SK-N-SH (cell line): ENCODE data around the gene FCRLB. TPM values are rescaled to one million over a fixed set of nuclear protein-coding genes. Genes with fewer than 3 reads are reported as not detected.

ENCODE experiments used
- CTCF ChIA-PET: fragments of 300-600, 350-600 bp; formaldehyde crosslinking; extraction: SDS; loops from one replicate; lab custom pipeline; 2021; lab: Yijun Ruan, JAX
- POLR2A ChIA-PET: fragments of 350-600 bp; sonication (Branson Sonifier 250); formaldehyde crosslinking; extraction: SDS; loops from one replicate; lab custom pipeline; 2020; ENCODE audit warnings: antibody characterized with exemption, inconsistent platforms; lab: Yijun Ruan, JAX
- DNase-seq: peaks from one replicate; pipeline ENCODE4 v3.0.0; 2012
- H2AFZ ChIP-seq: fragments of 200-600 bp; sonication (generic); 2 replicates; pipeline ENCODE4 v1.8.1; 2016; ENCODE audit warnings: antibody characterized with exemption, mild to moderate bottlenecking, low read depth
- H3F3A ChIP-seq: fragments of 200-600 bp; sonication (generic); replicated peaks from 2 replicates; pipeline ENCODE3; 2016; ENCODE audit warnings: antibody characterized with exemption, mild to moderate bottlenecking; ENCODE audit not compliant: insufficient read depth
- H3K27ac ChIP-seq, 2 experiments: fragments of 200-500 bp in 1 of 2; fragments of 200-600 bp in 1 of 2; sonication (Bioruptor generic) in 1 of 2; sonication (generic), shearing (Covaris generic) in 1 of 2; 2 replicates each; pipeline versions ENCODE4 v1.5.1 to v1.6.1; 2014 to 2016; ENCODE audit warnings: low read depth in 2 of 2, inconsistent platforms in 1 of 2, low read length in 1 of 2, mild to moderate bottlenecking in 1 of 2, mixed read lengths in 1 of 2
- H3K27me3 ChIP-seq: fragments of 200-600 bp; sonication (generic), shearing (Covaris generic); 2 replicates; pipeline ENCODE4 v1.6.1; 2016; ENCODE audit warnings: mixed run types; ENCODE audit not compliant: insufficient read depth
- H3K36me3 ChIP-seq, 2 experiments: fragments of 200-500 bp in 1 of 2; fragments of 200-600 bp in 1 of 2; sonication (Bioruptor generic) in 1 of 2; sonication (generic) in 1 of 2; replicated peaks in 1 of 2; 2 replicates each; pipeline versions ENCODE3 to v1.5.1; 2014 to 2016; ENCODE audit warnings: low read length in 1 of 2, mild to moderate bottlenecking in 1 of 2; ENCODE audit not compliant: insufficient read depth in 2 of 2, control insufficient read depth in 1 of 2
- H3K4me1 ChIP-seq, 2 experiments: fragments of 200-500 bp in 1 of 2; fragments of 200-600 bp in 1 of 2; sonication (Bioruptor generic) in 1 of 2; sonication (generic), shearing (Covaris generic) in 1 of 2; 2 replicates each; pipeline versions ENCODE4 v1.5.1 to v1.6.1; 2014 to 2016; ENCODE audit warnings: low read depth in 1 of 2, low read length in 1 of 2, mixed run types in 1 of 2; ENCODE audit not compliant: insufficient read depth in 2 of 2, control insufficient read depth in 1 of 2
- H3K4me2 ChIP-seq: fragments of 200-600 bp; sonication (generic), shearing (Covaris generic); 2 replicates; pipeline ENCODE4 v1.6.1; 2017; ENCODE audit warnings: mixed run types
- H3K4me3 ChIP-seq, 2 experiments: fragments of 200-500 bp in 1 of 2; fragments of 200-600 bp in 1 of 2; sonication (Bioruptor generic) in 1 of 2; sonication (generic), shearing (Covaris generic) in 1 of 2; 2 replicates each; pipeline versions ENCODE4 v1.5.1 to v1.8.1; 2014 to 2016; ENCODE audit warnings: low read depth in 2 of 2, inconsistent platforms in 1 of 2, low read length in 1 of 2, mild to moderate bottlenecking in 1 of 2, mixed read lengths in 1 of 2, moderate library complexity in 1 of 2
- H3K79me2 ChIP-seq: fragments of 200-600 bp; sonication (generic); 2 replicates; pipeline ENCODE4 v1.8.1; 2017; ENCODE audit warnings: mild to moderate bottlenecking; ENCODE audit not compliant: insufficient read depth
- H3K9ac ChIP-seq: fragments of 200-600 bp; sonication (generic); 2 replicates; pipeline ENCODE4 v1.6.1; 2017; ENCODE audit warnings: mixed run types
- H3K9me2 ChIP-seq: fragments of 200-600 bp; sonication (generic); 2 replicates; pipeline ENCODE4 v1.6.1; 2017; ENCODE audit warnings: mixed run types
- H3K9me3 ChIP-seq: fragments of 200-600 bp; sonication (generic); 2 replicates; pipeline ENCODE4 v1.6.1; 2017; ENCODE audit warnings: mixed run types, mild to moderate bottlenecking, moderate library complexity
- H4K20me1 ChIP-seq: fragments of 200-600 bp; sonication (generic); 2 replicates; pipeline ENCODE4 v1.6.1; 2017; ENCODE audit warnings: mild to moderate bottlenecking, mixed run types; ENCODE audit not compliant: insufficient read depth
- FOSL2 ChIP-seq: IDR thresholded peaks from 2 replicates; pipeline ENCODE4 v1.4.0; 2012; ENCODE audit warnings: low read depth, mild to moderate bottlenecking, moderate library complexity, borderline replicate concordance
- FOXJ3 ChIP-seq: sonication (generic); formaldehyde crosslinking; IDR thresholded peaks from 2 replicates; pipeline ENCODE4 v1.5.1; 2020; ENCODE audit warnings: mild to moderate bottlenecking, missing genetic modification reagents
- FOXM1 ChIP-seq: IDR thresholded peaks from 2 replicates; pipeline ENCODE4 v1.4.0; 2012; ENCODE audit warnings: low read depth, mild to moderate bottlenecking
- GATA2 ChIP-seq: sonication (generic); formaldehyde crosslinking; IDR thresholded peaks from 2 replicates; pipeline ENCODE4 v1.5.0; 2020; ENCODE audit warnings: mild to moderate bottlenecking, missing genetic modification reagents
- JUND ChIP-seq: IDR thresholded peaks from 2 replicates; pipeline ENCODE4 v1.4.0; 2012
- NFIC ChIP-seq: IDR thresholded peaks from 2 replicates; pipeline ENCODE4 v1.4.0; 2012; ENCODE audit warnings: borderline replicate concordance
- POLR2AphosphoS5 ChIP-seq: IDR thresholded peaks from 2 replicates; pipeline ENCODE4 v1.6.1; 2012; ENCODE audit warnings: low read depth, low read length
- RCOR1 ChIP-seq: fragments of 150-350 bp; IDR thresholded peaks from 2 replicates; pipeline ENCODE4 v1.6.1; 2017; ENCODE audit warnings: antibody characterized with exemption, low read length
- RFX5 ChIP-seq: IDR thresholded peaks from 2 replicates; pipeline ENCODE4 v1.6.1; 2012; ENCODE audit warnings: mild to moderate bottlenecking, improper control_type of control experiment, low read length
- RXRA ChIP-seq: IDR thresholded peaks from 2 replicates; pipeline ENCODE4 v1.4.0; 2012; ENCODE audit warnings: low read depth, mild to moderate bottlenecking, borderline replicate concordance
- SMC3 ChIP-seq: IDR thresholded peaks from 2 replicates; pipeline ENCODE4 v1.6.1; 2012; ENCODE audit warnings: low read depth, low read length, improper control_type of control experiment
- TAF1 ChIP-seq: IDR thresholded peaks from 2 replicates; pipeline ENCODE4 v1.6.1; 2012; ENCODE audit warnings: low read depth, mild to moderate bottlenecking, low read length, moderate library complexity, borderline replicate concordance
- TCF12 ChIP-seq: IDR thresholded peaks from 2 replicates; pipeline ENCODE4 v1.4.0; 2012
- YY1 ChIP-seq: IDR thresholded peaks from 2 replicates; pipeline ENCODE4 v1.4.0; 2012; ENCODE audit warnings: low read depth, mild to moderate bottlenecking
- WGBS: methylation state at CpG from one replicate; pipeline ENCODE4 v1.1.6; 2017; ENCODE audit warnings: low lambda C conversion rate; 5-methylcytosine and 5-hydroxymethylcytosine counted together
- polyA plus RNA-seq, 3 experiments: library from polyadenylated mRNA; depleted of rRNA; stranded (reverse); fragments of >200 nt; gene quantifications; 2 replicates each; pipeline ENCODE4 v1.2.3, GENCODE V29; 2012
- TF ChIP-seq, protein P1 (sequence below): IDR thresholded peaks from 2 replicates; pipeline ENCODE4 v1.4.0; 2012; ENCODE audit warnings: low read depth, borderline replicate concordance
- TF ChIP-seq, protein P2 (sequence below): IDR thresholded peaks from 2 replicates; pipeline ENCODE4 v1.6.1; 2012; ENCODE audit warnings: mild to moderate bottlenecking, low read depth, low read length, moderate library complexity
- TF ChIP-seq, protein P3 (sequence below): IDR thresholded peaks from 2 replicates; pipeline ENCODE4; 2012

The FCRLB gene
- polyA plus RNA-seq, 1 of the 3 experiments (the other 2 are of a cell fraction), result 2.6 TPM

DNA sequence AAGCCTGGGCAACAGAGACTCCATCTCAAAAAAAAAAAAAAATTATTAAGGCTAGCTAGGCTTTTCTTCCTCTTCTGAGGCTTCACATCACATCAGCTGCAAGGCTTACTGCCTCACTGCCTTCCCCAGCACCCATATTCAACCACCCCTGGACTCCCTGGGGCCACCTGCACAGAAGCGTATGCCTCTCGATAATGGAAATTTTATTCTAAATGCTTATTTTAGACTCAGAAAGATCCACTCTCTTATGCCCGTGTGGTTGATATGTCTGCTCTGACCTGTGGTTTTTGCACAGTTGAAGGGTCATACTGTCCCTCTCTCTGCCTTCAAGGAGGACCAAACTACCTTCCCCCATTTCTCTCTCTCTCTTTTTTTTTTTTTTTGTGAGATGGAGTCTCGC lies 15.8 kb upstream of the FCRLB start:
- Histone ChIP-seq H3F3A (peaks cover 21% of the 10 kb centered on the region), H3K9me3 (no peaks in the 10 kb centered on the region), H3K79me2 (no peaks in the 10 kb centered on the region), H4K20me1 (no peaks in the 10 kb centered on the region), H3K27me3 (no peaks in the 10 kb centered on the region; the same call in 1 of the 2 replicates), H3K4me2 (no peak overlapping the region), H3K4me3 (no peak overlapping the region), H3K27ac (peak overlapping the region in 1 of 2 experiments; percentile 95; a peak in 2 of 4 replicates), H2AFZ (no peak overlapping the region), H3K9ac (no peak overlapping the region), H3K9me2 (no peaks in the 10 kb centered on the region), H3K36me3 (no peaks in the 10 kb centered on the region), H3K4me1 (peaks cover 0 to 4% of the 10 kb centered on the region in 2 experiments; a peak in 1 of 4 replicates)
- no peak for DNase-seq
- ChIA-PET POLR2A (no interaction called here), CTCF (no interaction called here)
- TF ChIP-seq, protein P1, sequence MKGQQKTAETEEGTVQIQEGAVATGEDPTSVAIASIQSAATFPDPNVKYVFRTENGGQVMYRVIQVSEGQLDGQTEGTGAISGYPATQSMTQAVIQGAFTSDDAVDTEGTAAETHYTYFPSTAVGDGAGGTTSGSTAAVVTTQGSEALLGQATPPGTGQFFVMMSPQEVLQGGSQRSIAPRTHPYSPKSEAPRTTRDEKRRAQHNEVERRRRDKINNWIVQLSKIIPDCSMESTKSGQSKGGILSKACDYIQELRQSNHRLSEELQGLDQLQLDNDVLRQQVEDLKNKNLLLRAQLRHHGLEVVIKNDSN, result no peak
- TF ChIP-seq TAF1, result no peak
- TF ChIP-seq YY1, result no peak
- no peak for TF ChIP-seq RXRA
- TF ChIP-seq, protein P2, sequence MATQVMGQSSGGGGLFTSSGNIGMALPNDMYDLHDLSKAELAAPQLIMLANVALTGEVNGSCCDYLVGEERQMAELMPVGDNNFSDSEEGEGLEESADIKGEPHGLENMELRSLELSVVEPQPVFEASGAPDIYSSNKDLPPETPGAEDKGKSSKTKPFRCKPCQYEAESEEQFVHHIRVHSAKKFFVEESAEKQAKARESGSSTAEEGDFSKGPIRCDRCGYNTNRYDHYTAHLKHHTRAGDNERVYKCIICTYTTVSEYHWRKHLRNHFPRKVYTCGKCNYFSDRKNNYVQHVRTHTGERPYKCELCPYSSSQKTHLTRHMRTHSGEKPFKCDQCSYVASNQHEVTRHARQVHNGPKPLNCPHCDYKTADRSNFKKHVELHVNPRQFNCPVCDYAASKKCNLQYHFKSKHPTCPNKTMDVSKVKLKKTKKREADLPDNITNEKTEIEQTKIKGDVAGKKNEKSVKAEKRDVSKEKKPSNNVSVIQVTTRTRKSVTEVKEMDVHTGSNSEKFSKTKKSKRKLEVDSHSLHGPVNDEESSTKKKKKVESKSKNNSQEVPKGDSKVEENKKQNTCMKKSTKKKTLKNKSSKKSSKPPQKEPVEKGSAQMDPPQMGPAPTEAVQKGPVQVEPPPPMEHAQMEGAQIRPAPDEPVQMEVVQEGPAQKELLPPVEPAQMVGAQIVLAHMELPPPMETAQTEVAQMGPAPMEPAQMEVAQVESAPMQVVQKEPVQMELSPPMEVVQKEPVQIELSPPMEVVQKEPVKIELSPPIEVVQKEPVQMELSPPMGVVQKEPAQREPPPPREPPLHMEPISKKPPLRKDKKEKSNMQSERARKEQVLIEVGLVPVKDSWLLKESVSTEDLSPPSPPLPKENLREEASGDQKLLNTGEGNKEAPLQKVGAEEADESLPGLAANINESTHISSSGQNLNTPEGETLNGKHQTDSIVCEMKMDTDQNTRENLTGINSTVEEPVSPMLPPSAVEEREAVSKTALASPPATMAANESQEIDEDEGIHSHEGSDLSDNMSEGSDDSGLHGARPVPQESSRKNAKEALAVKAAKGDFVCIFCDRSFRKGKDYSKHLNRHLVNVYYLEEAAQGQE, result no peak
- no peak for TF ChIP-seq FOXJ3 (CRISPR knock-in tag)
- TF ChIP-seq RCOR1, result no peak
- no peak for TF ChIP-seq NFIC
- TF ChIP-seq FOSL2, result no peak
- TF ChIP-seq, protein P3, sequence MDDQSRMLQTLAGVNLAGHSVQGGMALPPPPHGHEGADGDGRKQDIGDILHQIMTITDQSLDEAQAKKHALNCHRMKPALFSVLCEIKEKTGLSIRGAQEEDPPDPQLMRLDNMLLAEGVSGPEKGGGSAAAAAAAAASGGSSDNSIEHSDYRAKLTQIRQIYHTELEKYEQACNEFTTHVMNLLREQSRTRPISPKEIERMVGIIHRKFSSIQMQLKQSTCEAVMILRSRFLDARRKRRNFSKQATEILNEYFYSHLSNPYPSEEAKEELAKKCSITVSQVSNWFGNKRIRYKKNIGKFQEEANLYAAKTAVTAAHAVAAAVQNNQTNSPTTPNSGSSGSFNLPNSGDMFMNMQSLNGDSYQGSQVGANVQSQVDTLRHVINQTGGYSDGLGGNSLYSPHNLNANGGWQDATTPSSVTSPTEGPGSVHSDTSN, result no peak
- no peak for TF ChIP-seq GATA2
- no peak for TF ChIP-seq TCF12
- no peak for TF ChIP-seq JUND
- no peak for TF ChIP-seq SMC3
- TF ChIP-seq POLR2AphosphoS5, result no peak
- no peak for TF ChIP-seq RFX5
- TF ChIP-seq FOXM1, result no peak
- 55% methylated on average over 4 of the region's 4 CpGs for WGBS
